ENCODE results near the gene DAP3.
"Not testable (repeated sequence)": the region's sequence is repeated elsewhere in the genome, so short reads cannot be mapped to it uniquely, and the experiment has no call there.

DNA sequence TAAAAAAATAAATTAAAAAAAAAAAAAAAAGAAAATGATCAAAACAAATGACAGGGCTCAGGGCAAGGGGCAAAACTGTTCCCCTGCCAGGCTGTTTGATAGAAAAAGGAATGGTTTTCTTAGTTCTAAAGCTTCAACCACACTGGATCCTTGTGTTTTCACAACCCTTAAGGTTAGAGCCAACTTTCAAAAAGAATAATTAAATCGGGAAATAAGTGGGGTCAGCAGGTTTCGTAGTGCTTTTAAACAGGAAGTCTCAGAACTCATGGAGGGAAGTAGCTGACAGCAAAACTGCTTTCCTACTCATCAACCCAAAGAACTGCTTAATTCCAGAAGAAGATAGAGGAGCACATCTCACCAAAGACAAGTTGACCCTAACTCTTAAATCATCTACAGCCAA is 12.8 kb downstream of the DAP3 start:
- not testable (repeated sequence) for TF ChIP-seq SMAD1 (IDR thresholded peaks at IDR 0.05; ENCODE audit: low read depth, partially characterized antibody); SP1 (IDR thresholded peaks at IDR 0.05; ENCODE audit: low read depth, low read length); EP300 (IDR thresholded peaks at IDR 0.05; ENCODE audit: borderline replicate concordance in 1 of 2, control insufficient read depth in 1 of 2, low read depth in 2 of 2, low read length in 2 of 2); ATF3 (IDR thresholded peaks at IDR 0.05; ENCODE audit: borderline replicate concordance, extremely low read depth, low read depth, low read length); CTCF (IDR thresholded peaks at IDR 0.05 in 2 of 3, conservative IDR thresholded peaks at IDR 0.05 in 1 of 3; ENCODE audit: control insufficient read depth in 2 of 3, extremely low read depth in 1 of 3, insufficient read depth in 1 of 3, low read depth in 3 of 3, low read length in 3 of 3); SRF (IDR thresholded peaks at IDR 0.05; ENCODE audit: low read depth in 2 of 2, low read length in 2 of 2); EZH2 (IDR thresholded peaks at IDR 0.05; ENCODE audit: borderline replicate concordance, control insufficient read depth, low read depth, low read length); FOXK2 (IDR thresholded peaks at IDR 0.05)
- TF ChIP-seq, protein P1, sequence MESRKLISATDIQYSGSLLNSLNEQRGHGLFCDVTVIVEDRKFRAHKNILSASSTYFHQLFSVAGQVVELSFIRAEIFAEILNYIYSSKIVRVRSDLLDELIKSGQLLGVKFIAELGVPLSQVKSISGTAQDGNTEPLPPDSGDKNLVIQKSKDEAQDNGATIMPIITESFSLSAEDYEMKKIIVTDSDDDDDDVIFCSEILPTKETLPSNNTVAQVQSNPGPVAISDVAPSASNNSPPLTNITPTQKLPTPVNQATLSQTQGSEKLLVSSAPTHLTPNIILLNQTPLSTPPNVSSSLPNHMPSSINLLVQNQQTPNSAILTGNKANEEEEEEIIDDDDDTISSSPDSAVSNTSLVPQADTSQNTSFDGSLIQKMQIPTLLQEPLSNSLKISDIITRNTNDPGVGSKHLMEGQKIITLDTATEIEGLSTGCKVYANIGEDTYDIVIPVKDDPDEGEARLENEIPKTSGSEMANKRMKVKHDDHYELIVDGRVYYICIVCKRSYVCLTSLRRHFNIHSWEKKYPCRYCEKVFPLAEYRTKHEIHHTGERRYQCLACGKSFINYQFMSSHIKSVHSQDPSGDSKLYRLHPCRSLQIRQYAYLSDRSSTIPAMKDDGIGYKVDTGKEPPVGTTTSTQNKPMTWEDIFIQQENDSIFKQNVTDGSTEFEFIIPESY (IDR thresholded peaks at IDR 0.05), result not testable (repeated sequence)

Data from GM12878 (cell line).